ENCODE data around the gene AGTR1.

AGTR1 gene

DNA sequence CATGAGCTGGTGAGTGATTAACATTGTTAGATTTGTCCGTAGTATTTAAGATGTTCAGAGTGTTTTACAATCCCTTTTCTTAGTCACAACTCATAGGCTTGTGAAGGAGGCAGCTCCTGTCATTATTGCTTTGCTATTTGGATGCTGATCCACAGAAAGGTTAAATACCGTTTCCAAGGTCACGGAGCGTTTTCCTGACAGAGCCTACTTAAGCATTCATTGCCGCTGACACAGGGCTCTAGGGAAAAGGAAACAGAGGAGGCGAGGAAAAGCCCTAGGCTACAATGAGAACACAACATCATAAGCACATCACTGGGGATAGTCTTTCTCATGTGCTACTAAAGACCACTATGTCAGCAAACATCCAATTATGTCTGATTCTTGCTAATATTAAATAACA, 91.4 kb downstream of the AGTR1 start:
- DNase-seq (ENCODE audit: low spot score): no peak
- in situ Hi-C loops (cut with MboI; ENCODE audit: low pct_unique_long_range_greater_than_20kb, low sequenced_read_pairs, unreplicated experiment): no loop called here
- TF ChIP-seq, protein P1, sequence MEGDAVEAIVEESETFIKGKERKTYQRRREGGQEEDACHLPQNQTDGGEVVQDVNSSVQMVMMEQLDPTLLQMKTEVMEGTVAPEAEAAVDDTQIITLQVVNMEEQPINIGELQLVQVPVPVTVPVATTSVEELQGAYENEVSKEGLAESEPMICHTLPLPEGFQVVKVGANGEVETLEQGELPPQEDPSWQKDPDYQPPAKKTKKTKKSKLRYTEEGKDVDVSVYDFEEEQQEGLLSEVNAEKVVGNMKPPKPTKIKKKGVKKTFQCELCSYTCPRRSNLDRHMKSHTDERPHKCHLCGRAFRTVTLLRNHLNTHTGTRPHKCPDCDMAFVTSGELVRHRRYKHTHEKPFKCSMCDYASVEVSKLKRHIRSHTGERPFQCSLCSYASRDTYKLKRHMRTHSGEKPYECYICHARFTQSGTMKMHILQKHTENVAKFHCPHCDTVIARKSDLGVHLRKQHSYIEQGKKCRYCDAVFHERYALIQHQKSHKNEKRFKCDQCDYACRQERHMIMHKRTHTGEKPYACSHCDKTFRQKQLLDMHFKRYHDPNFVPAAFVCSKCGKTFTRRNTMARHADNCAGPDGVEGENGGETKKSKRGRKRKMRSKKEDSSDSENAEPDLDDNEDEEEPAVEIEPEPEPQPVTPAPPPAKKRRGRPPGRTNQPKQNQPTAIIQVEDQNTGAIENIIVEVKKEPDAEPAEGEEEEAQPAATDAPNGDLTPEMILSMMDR (IDR thresholded peaks at IDR 0.05; ENCODE audit: extremely low read depth, insufficient read depth, missing control alignments): no peak

DNA sequence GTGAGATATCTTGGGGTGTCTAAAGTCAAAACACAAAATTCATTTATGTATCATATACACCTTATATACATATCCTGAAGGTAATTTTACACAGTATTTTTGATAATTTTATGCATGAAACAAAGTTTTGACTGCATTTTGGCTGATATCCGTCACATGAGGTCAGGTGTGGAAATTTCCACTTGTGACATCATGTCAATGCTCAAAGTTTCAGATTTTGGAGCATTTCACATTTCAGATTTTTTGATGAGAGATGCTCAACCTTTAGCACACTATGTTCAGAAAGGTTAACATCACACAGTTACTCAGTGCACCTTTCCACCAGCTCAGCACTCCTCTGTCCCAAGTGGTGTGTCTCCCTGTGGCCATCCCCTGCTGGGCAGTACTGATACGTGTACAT, 92.2 kb downstream of the AGTR1 start:
- in situ Hi-C loops (cut with MboI; ENCODE audit: low pct_unique_long_range_greater_than_20kb, low sequenced_read_pairs, unreplicated experiment): no loop called here
- DNase-seq (ENCODE audit: low spot score): no peak
- TF ChIP-seq, protein P1 (IDR thresholded peaks at IDR 0.05; ENCODE audit: extremely low read depth, insufficient read depth, missing control alignments): no peak

DNA sequence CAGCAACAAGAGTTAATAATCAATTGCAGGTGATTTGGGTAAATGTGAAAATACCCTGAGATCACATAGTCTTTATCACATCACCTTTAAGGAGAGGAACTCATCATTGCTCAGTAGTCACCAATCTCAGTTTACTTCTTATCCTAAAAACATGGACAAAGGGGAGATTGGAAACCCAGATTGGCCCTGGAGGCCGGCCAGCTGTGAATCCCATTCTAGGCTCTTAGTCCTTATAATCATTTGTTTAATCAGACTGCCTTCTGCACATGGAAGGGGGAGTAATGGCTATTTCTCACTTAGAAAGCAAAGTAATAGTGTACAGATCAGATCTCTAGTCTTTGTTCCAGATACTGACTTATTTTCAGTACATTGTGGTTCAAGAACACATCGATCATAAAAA, 92.7 kb downstream of the AGTR1 start:
- in situ Hi-C loops (cut with MboI; ENCODE audit: low pct_unique_long_range_greater_than_20kb, low sequenced_read_pairs, unreplicated experiment): no loop called here

DNA sequence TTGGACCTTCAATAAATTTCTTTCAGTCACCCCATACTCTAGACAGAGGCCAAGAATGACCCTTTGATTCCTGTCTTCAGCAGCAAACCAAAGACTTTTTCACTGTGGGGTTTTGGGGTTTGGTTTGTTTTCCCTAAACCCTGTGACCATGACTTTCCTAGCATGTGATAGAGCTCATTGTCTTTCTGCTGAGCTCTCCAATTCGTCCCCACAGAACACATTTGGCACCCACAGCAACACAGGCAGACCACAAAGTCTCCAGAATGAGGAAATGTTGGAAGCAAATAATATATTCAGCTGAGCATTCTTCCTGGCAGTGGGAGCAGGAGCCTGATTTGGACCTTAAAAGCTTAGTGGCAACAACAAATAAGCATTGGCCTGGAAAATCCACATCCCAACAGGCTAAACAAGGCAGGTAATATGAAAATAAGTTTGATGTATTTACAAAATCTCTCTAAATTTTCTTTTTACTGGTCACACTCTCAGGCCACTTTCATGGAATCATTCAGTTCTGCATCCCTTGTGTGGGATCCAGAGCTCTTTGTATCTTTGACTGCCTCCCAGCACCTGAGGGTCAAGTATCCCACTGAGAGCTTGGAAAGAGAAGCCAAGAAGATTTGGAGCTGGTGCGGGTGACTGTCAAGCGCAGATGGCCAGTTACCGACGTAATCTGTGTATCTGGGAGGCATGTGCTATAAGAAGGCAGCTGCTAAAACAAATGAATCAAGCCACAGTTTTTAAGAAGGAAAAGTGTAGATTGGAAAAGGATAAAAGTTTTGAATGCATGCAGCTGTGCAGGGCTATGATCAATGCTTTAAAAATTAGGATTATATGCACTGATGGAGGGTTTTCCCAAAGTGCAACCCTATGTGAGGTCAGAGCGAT, 93.4 kb downstream of the AGTR1 start:
- in situ Hi-C loops (cut with MboI; ENCODE audit: low pct_unique_long_range_greater_than_20kb, low sequenced_read_pairs, unreplicated experiment): no loop called here
- TF ChIP-seq, protein P1 (IDR thresholded peaks at IDR 0.05; ENCODE audit: extremely low read depth, insufficient read depth, missing control alignments): no peak
- no peak for DNase-seq (ENCODE audit: low spot score)

More for the DNA sequence above, 92.7 kb downstream of the AGTR1 start:
- no peak for DNase-seq (ENCODE audit: low spot score)
- TF ChIP-seq, protein P1 (IDR thresholded peaks at IDR 0.05; ENCODE audit: extremely low read depth, insufficient read depth, missing control alignments): no peak

DNA sequence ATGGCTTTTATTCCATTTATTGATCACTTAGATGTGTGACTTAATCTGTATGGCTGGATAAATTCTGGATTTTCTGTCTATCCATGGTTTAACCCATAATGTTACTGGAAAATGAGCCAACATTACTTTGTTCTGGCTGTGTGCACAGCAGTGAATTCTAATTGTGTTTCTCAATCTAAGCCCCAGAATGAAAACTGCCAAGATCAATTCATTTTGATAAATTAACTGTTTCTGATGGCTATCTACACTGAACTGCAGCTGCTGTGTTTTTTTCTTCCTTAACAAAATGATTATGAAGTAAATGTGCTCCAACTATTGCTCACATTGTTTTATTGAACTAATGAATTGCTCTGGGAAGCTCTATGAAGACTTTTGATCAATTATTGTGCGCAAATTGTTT, 94.2 kb downstream of the AGTR1 start:
- in situ Hi-C loops (cut with MboI; ENCODE audit: low pct_unique_long_range_greater_than_20kb, low sequenced_read_pairs, unreplicated experiment): no loop called here
- no peak for DNase-seq (ENCODE audit: low spot score)
- TF ChIP-seq, protein P1 (IDR thresholded peaks at IDR 0.05; ENCODE audit: extremely low read depth, insufficient read depth, missing control alignments): no peak

DNA sequence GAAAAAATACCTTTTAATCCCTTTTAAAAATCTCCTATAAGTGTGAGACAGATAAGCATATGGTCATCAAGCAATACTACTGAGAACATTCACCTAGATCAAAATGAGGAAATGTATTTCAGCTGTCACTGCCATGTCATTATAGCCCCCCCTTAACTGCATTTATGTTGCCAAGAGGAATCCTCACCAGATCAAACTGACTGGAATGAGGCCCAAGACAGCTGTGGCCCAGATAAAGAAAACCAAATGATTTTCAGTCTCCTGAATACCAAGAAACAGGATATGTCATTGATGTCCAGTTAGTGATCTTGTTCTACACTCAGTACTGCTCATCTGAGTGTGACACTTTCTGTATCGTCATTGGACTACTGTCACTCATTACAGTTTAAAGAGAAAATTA, 94.8 kb downstream of the AGTR1 start:
- TF ChIP-seq, protein P1 (IDR thresholded peaks at IDR 0.05; ENCODE audit: extremely low read depth, insufficient read depth, missing control alignments): no peak
- DNase-seq (ENCODE audit: low spot score): no peak
- in situ Hi-C loops (cut with MboI; ENCODE audit: low pct_unique_long_range_greater_than_20kb, low sequenced_read_pairs, unreplicated experiment): no loop called here
